ENCODE results near the gene PKIB. TPM values are rescaled to one million over a fixed set of nuclear protein-coding genes. Genes with fewer than 3 reads are reported as not detected.

The PKIB gene
- total and polyA plus RNA-seq, 4 donors = 2.5 to 5.1 (median 3.0) TPM

DNA sequence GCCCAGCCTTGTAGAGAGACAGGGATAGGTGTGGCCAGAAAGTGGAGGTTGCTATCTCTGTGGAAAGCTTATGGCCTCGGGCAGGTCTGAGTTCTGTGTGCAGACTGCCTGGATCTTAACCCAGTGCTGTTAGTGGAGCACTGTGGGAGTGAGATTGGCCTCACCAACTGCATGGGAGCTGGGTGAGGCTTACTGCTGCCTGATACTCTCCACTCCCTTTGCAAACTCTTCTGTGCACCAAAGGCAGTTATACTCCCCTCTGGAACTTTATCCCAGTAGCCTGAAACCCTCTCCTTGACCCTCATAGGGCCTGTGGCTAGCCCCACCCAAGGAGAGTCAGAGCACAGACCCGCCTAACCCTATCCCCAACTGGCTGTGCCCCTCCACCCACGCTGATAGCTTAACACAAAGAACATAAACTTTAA, 41.4 kb upstream of the PKIB start:
- Histone ChIP-seq H3K9me3 (ENCODE audit: control insufficient read depth in 4 of 4, low read length in 3 of 4) (no peaks in the 10 kb centered on the region), H3K9ac (ENCODE audit: low read depth in 1 of 2, low read length in 2 of 2) (no peak overlapping the region), H3K4me3 (ENCODE audit: low read depth in 1 of 3, low read length in 3 of 3) (no peak overlapping the region), H3K27ac (ENCODE audit: low read depth in 1 of 2, low read length in 2 of 2) (no peak overlapping the region), H3K4me1 (ENCODE audit: control insufficient read depth in 4 of 4, insufficient read depth in 4 of 4, low read length in 3 of 4) (no peaks in the 10 kb centered on the region), H3K27me3 (ENCODE audit: control insufficient read depth in 4 of 4, insufficient read depth in 4 of 4, low read length in 3 of 4) (no peaks in the 10 kb centered on the region), H3K36me3 (ENCODE audit: control insufficient read depth in 4 of 4, insufficient read depth in 3 of 4, low read depth in 1 of 4, low read length in 3 of 4) (no peaks in the 10 kb centered on the region)
- TF ChIP-seq, protein P1, sequence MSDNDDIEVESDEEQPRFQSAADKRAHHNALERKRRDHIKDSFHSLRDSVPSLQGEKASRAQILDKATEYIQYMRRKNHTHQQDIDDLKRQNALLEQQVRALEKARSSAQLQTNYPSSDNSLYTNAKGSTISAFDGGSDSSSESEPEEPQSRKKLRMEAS (IDR thresholded peaks at IDR 0.05) = no peak
- TF ChIP-seq, protein P2, sequence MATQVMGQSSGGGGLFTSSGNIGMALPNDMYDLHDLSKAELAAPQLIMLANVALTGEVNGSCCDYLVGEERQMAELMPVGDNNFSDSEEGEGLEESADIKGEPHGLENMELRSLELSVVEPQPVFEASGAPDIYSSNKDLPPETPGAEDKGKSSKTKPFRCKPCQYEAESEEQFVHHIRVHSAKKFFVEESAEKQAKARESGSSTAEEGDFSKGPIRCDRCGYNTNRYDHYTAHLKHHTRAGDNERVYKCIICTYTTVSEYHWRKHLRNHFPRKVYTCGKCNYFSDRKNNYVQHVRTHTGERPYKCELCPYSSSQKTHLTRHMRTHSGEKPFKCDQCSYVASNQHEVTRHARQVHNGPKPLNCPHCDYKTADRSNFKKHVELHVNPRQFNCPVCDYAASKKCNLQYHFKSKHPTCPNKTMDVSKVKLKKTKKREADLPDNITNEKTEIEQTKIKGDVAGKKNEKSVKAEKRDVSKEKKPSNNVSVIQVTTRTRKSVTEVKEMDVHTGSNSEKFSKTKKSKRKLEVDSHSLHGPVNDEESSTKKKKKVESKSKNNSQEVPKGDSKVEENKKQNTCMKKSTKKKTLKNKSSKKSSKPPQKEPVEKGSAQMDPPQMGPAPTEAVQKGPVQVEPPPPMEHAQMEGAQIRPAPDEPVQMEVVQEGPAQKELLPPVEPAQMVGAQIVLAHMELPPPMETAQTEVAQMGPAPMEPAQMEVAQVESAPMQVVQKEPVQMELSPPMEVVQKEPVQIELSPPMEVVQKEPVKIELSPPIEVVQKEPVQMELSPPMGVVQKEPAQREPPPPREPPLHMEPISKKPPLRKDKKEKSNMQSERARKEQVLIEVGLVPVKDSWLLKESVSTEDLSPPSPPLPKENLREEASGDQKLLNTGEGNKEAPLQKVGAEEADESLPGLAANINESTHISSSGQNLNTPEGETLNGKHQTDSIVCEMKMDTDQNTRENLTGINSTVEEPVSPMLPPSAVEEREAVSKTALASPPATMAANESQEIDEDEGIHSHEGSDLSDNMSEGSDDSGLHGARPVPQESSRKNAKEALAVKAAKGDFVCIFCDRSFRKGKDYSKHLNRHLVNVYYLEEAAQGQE (IDR thresholded peaks at IDR 0.05) = no peak
- TF ChIP-seq NR2F2 (IDR thresholded peaks at IDR 0.05) (no peak), GABPA (IDR thresholded peaks at IDR 0.05 in 1 of 2, conservative IDR thresholded peaks at IDR 0.05 in 1 of 2) (no peak), HNF4G (IDR thresholded peaks at IDR 0.05) (no peak), RAD21 (IDR thresholded peaks at IDR 0.05) (no peak), YY1 (IDR thresholded peaks at IDR 0.05) (no peak), EGR1 (IDR thresholded peaks at IDR 0.05; ENCODE audit: low read depth in 2 of 2) (no peak), JUND (IDR thresholded peaks at IDR 0.05) (no peak)
- TF ChIP-seq, protein P3, sequence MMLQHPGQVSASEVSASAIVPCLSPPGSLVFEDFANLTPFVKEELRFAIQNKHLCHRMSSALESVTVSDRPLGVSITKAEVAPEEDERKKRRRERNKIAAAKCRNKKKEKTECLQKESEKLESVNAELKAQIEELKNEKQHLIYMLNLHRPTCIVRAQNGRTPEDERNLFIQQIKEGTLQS (IDR thresholded peaks at IDR 0.05) = no peak
- TF ChIP-seq, protein P4, sequence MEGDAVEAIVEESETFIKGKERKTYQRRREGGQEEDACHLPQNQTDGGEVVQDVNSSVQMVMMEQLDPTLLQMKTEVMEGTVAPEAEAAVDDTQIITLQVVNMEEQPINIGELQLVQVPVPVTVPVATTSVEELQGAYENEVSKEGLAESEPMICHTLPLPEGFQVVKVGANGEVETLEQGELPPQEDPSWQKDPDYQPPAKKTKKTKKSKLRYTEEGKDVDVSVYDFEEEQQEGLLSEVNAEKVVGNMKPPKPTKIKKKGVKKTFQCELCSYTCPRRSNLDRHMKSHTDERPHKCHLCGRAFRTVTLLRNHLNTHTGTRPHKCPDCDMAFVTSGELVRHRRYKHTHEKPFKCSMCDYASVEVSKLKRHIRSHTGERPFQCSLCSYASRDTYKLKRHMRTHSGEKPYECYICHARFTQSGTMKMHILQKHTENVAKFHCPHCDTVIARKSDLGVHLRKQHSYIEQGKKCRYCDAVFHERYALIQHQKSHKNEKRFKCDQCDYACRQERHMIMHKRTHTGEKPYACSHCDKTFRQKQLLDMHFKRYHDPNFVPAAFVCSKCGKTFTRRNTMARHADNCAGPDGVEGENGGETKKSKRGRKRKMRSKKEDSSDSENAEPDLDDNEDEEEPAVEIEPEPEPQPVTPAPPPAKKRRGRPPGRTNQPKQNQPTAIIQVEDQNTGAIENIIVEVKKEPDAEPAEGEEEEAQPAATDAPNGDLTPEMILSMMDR (IDR thresholded peaks at IDR 0.05; ENCODE audit: low read depth, low read length, missing input control) = no peak
- no peak for DNase-seq (ENCODE audit: low spot score)
- WGBS = 71% methylated on average over 3 of the region's 3 CpGs

DNA sequence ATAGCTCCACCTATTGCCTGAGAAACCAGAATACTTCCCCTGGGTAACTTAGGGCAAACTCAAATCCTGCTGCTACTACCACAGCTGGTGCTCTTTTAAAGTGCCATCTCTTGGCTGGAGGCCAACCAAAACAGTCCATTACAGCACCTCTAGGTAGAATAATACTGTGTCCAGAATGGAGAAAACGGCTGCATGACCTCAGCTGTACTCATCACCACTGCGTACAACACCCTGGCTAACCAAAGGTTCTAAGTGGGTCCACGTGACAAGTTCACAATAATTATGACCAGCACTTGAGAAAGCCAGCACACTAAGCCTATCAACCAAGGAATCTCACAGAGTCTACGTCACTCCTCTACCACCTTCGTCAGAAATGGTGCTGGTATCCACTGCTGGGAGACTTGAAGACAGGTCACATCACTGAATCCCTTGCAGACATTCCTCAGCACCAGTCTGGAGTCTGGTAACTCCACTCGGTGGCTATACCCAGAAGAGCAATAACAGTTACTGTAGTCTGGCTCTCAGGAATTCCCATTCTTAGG, 40.9 kb upstream of the PKIB start:
- no peaks in the 10 kb centered on the region for H3K27me3 ChIP-seq (ENCODE audit: control insufficient read depth in 4 of 4, insufficient read depth in 4 of 4, low read length in 3 of 4)
- no peak overlapping the region for H3K27ac ChIP-seq (ENCODE audit: low read depth in 1 of 2, low read length in 2 of 2)
- no peak overlapping the region for H3K9ac ChIP-seq (ENCODE audit: low read depth in 1 of 2, low read length in 2 of 2)
- no peaks in the 10 kb centered on the region for H3K36me3 ChIP-seq (ENCODE audit: control insufficient read depth in 4 of 4, insufficient read depth in 3 of 4, low read depth in 1 of 4, low read length in 3 of 4)
- DNase-seq (ENCODE audit: low spot score) = no peak
- H3K4me3 ChIP-seq (ENCODE audit: low read depth in 1 of 3, low read length in 3 of 3) = no peak overlapping the region
- 88% methylated on average over 6 of the region's 6 CpGs for WGBS
- no peaks in the 10 kb centered on the region for H3K9me3 ChIP-seq (ENCODE audit: control insufficient read depth in 4 of 4, low read length in 3 of 4)
- H3K4me1 ChIP-seq (ENCODE audit: control insufficient read depth in 4 of 4, insufficient read depth in 4 of 4, low read length in 3 of 4) = no peaks in the 10 kb centered on the region
- TF ChIP-seq, protein P2 (IDR thresholded peaks at IDR 0.05) = no peak
- TF ChIP-seq TAF1 (conservative IDR thresholded peaks at IDR 0.05) (no peak), SP1 (IDR thresholded peaks at IDR 0.05) (no peak), NR2F2 (IDR thresholded peaks at IDR 0.05) (no peak), HNF4G (IDR thresholded peaks at IDR 0.05) (no peak), JUND (IDR thresholded peaks at IDR 0.05) (no peak), GABPA (IDR thresholded peaks at IDR 0.05 in 1 of 2, conservative IDR thresholded peaks at IDR 0.05 in 1 of 2) (no peak), RXRA (IDR thresholded peaks at IDR 0.05) (no peak), HNF4A (conservative IDR thresholded peaks at IDR 0.05) (no peak), EGR1 (IDR thresholded peaks at IDR 0.05; ENCODE audit: low read depth in 2 of 2) (no peak), YY1 (IDR thresholded peaks at IDR 0.05) (no peak), RAD21 (IDR thresholded peaks at IDR 0.05) (no peak)
- TF ChIP-seq, protein P1 (IDR thresholded peaks at IDR 0.05) = no peak
- TF ChIP-seq, protein P5, sequence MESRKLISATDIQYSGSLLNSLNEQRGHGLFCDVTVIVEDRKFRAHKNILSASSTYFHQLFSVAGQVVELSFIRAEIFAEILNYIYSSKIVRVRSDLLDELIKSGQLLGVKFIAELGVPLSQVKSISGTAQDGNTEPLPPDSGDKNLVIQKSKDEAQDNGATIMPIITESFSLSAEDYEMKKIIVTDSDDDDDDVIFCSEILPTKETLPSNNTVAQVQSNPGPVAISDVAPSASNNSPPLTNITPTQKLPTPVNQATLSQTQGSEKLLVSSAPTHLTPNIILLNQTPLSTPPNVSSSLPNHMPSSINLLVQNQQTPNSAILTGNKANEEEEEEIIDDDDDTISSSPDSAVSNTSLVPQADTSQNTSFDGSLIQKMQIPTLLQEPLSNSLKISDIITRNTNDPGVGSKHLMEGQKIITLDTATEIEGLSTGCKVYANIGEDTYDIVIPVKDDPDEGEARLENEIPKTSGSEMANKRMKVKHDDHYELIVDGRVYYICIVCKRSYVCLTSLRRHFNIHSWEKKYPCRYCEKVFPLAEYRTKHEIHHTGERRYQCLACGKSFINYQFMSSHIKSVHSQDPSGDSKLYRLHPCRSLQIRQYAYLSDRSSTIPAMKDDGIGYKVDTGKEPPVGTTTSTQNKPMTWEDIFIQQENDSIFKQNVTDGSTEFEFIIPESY (IDR thresholded peaks at IDR 0.05) = no peak
- TF ChIP-seq, protein P4 (IDR thresholded peaks at IDR 0.05; ENCODE audit: low read depth, low read length, missing input control) = no peak
